Hematopoietic multipotent progenitor cell treated with erythropoietin and hydrocortisone succinate and interleukin-3 and kit ligand, for 17 days (in vitro differentiated cells): Measurements from ENCODE around the gene FNIP1.
A peak's percentile ranks its signal among the peaks of the same experiment; 100 is the strongest.
"Not testable (repeated sequence)": the region's sequence is repeated elsewhere in the genome, so short reads cannot be mapped to it uniquely, and the experiment has no call there.

Source experiments
- DNase-seq: peaks from one replicate; pipeline ENCODE4 v3.0.0-alpha.2; 2015; ENCODE audit warnings: low spot score

The FNIP1 gene

DNA sequence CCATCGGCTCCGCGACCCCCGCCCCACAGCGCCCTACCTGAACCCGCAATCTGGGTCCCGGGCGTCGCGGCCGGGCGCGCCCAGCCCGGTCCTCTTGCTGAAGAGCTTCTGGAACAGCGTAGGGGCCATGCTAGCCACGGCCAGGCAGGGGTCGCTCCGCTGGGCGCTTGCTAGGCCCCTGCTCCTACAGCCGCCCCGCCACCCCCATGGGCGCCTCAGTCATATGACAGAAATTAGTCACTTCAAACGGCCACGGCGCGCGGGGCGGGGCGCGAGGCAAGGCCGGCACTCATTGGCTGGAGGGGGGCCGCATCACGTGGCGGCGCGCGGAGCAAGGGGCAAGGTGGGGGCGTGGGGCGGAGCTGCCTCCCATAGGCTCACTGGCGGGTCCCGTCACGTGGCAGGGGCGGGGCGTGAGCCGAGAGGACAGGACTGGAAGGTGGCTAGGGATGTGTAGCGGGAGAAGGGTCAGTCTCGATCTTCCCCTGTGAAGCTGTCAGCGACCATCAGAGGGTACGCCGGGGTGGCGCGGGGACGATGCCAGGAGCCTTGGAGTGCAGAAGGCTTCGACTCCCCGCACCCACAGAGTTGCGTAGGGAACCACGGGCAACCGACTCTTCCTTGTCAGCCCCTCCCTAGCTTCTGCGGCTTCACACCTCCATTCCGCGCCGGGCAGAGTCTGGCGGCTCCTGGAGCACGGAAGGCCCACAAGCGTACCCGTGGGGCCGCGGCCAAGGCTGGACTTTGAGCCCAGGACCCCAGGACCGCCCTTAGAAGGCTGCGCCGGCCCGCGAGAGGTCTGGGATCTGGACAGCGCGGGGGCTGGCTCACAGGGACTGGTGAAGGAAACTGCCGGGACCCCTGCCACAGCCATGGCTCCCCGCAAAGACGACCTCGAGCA lies at the start of gene FNIP1:
Gene FNIP1 (minus strand): TSS at position 225 of the 901 bp plus-strand sequence. CDS start 96 bp downstream, at position 129.
- DNase-seq, result peak; percentile 98

DNA sequence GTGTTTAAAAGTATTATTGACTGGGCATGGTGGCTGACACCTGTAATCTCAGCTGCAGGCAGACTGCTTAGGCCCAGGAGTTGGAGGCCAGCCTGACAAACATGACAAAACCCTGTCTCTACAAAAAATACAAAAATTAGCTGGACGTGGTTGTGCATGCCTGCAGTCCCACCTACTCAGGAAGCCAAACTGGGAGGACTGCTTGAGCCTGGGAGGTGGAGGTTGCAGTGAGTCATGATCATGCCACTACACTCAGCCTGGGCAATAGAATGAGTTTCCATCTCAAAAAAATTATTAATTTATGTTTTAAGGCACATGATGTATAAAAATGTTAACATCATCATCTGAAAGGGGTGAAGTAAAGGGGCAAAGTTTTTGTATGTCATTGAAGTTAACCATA lies 49.7 kb upstream of the FNIP1 start:
- DNase-seq, result no peak

DNA sequence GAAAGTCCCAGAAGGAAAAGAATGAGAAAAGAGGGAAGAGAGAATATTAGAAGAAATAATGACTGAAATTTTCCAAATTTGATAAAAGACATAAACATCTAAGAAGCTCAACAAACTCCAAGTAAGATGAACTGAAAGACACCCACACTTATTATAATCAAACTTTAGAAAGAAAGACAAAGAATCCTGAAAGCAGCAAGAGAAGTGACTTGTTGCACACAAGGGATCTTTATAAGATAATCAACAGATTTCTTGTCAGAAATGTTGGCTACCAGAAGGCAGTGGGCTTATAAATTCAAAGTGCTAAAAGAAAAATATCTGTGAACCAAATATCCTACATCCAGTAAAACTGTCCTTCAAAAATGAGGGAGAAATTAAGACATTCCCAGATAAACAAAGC lies 49.0 kb upstream of the FNIP1 start:
- no peak for DNase-seq

DNA sequence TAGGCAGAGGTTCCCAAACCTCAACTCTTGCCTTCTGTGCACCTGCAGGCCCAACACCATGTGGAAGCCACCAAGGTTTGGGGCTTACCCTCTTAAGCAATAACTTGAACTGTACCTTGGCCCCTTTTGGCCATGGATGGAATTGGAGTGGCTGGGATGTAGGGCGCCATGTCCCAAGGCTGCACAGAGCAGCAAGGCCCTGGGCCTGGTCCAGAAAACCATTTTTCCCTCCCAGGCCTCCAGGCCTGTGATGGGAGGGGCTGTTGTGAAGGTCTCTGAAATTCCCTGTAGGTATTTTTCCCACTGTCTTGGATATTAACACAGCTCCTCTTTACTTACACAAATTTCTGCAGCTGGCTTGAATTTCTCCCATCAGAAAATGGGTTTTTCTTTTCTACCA lies 46.2 kb upstream of the FNIP1 start:
- DNase-seq, result not testable (repeated sequence)

DNA sequence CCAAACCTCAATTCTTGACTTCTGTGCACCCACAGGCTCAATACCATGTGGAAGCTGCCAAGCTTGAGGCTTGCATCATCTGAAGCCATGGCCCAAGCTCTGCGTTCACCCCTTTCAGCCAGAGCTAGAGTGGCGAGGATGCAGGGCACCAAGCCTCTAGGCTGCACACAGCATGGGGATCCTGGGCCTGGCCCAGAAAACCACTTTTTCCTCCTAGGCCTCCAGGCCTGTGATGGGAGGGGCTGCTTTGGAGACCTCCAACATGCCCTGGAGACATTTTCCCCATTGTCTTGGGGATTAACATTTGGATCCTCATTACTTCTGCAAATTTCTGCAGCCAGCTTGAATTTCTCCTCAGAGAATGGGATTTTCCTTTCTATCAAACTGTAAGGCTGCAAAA lies 35.9 kb upstream of the FNIP1 start:
- DNase-seq, result not testable (repeated sequence)

DNA sequence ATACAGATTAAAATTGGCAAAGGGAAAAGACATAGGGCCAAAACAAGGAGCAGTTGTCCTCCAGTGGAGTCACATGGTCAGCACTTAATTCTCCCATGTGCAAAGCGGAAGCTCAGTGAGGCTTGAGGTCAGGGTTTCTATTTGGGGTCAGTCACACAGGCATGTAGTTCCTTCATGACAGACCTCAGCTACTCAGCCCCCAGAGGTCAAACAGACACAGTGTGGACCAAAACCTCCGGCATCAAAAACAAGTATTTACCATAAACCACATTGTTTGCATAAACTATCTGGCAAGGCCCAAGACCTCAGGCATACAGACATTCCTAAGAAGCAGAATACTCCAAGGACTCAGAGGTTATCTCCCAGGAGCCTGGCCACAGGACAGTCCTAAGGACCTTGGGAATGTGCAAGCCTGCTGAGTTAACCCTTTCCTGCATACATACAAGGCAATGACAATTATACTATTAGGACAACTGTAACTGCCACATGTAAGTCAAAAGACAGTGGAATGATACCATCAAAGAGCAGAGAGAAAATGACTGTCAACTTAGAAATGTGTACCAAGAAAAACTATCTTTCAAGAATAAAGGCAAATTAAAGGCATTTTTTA lies 28.7 kb upstream of the FNIP1 start:
- no peak for DNase-seq

DNA sequence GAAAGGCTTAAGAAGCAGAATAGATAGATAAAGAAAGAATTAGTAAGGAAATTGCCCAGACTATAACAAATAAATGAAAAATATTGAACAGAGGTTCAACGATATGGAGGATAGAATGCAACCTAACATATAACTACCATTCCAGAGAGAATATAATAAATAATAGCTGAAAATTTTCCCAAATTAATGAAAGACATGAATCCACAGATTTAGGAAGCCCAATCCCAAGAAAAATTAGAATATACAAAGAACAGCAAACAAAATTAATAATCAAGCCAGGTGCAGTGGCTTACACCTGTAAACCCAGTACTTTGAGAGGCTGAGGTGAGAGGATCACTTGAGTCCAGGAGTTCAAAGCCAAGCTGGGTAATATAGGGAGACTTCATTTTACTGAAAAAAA lies 27.8 kb upstream of the FNIP1 start:
- no peak for DNase-seq

DNA sequence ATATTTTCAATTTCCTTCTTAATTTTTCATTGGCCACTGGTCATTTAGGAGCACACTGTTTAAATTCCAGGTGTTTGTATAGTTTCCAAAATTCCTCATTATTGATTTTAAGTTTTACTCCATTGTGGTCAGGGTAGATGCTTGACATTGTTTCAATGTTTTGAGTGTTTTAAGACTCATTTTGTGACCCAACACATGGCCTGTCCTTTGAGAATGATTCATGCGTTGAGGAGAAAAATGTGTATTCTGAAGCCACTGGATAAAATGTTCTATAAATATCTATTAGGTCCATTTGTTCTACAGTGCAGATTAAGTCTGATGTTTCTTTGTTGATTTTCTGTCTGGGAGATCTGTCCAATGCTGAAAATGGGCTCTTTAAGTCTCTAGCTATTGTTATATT lies 24.4 kb upstream of the FNIP1 start:
- DNase-seq, result no peak

DNA sequence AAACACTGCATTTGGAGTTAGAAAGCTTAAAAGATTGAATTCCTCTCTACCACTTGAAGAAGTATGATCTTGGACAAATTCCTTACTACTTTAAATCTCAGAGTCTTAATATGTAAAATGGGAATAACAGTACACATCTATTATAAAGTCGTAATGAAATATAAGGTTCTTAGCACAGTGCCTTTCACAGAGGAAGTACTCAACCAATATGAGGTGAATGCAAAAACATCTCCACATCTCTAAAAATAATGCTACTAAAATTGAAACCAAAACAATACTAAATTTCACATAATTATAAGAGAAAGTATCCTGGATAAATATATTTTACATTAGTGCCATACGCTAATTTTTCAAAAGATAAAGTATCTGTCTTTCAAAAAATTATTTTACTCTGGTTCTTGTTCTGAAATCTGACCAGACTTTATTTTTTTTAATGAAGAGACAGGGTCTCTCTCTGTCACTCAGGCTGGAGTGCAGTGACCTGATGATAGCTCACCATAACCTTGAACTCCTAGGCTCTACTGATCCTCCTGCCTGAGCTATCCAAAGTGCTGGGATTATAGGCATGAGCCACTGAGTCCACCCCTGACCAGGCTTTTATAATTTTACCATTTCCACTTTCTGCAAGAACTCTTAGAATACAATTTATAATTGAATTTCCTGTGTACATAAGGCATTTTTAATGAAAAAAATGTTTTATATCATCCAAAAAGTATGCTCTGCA lies 21.3 kb upstream of the FNIP1 start:
- no peak for DNase-seq

DNA sequence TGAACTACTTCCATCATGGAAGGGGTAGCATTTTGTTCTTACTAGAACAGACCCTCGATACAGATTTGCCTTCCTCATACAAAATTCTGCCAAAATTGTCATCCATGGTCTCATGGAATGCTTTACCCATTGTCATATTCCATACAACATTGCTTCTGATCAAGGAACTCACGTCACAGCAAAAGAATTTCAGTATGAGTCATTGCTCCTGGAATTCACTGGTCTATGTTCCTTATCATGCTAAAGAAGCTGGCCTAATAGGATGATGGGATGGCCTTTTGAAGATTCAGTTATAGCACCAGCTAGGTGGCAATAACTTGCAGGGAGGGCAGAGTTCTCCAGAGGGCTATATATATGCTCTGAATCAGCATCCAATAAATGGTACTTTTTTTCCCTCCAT lies 18.2 kb upstream of the FNIP1 start:
- DNase-seq, result no peak

DNA sequence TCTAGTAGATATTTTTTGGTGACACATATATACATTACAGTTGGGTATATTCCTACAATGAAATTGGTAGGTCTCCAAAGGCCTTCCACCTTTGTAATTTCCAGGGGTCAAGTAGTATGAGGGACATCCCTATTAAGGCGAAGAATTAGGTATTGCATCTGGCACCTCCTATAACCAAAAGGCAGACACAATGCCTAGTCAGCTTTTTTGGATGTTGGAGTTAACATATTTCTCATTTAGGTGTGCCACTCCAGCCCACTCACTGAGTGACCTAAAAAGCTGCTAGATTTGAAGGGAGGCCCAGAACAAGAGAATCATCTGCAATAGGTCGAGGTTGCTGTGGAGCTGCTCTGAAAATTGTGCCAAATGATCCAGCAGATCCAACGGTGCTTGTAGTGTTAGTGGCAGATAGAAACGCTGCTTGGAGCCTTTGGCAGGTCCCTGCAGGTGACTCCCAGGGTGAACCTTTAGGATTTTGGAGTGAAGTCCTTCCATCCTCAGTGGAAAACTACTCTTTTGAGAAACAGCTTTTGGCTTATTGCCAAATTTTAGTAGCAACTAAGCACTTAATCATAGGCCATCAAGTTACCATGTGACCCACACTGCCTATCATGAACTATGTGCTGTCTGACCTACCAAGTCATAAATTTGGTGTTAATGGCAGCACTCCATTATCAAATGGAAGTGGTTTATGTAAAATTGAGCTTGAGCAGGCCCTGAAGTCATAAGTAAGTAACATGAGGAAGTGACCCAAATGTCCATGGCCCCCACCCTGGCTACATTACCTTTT lies 15.7 kb upstream of the FNIP1 start:
- no peak for DNase-seq

DNA sequence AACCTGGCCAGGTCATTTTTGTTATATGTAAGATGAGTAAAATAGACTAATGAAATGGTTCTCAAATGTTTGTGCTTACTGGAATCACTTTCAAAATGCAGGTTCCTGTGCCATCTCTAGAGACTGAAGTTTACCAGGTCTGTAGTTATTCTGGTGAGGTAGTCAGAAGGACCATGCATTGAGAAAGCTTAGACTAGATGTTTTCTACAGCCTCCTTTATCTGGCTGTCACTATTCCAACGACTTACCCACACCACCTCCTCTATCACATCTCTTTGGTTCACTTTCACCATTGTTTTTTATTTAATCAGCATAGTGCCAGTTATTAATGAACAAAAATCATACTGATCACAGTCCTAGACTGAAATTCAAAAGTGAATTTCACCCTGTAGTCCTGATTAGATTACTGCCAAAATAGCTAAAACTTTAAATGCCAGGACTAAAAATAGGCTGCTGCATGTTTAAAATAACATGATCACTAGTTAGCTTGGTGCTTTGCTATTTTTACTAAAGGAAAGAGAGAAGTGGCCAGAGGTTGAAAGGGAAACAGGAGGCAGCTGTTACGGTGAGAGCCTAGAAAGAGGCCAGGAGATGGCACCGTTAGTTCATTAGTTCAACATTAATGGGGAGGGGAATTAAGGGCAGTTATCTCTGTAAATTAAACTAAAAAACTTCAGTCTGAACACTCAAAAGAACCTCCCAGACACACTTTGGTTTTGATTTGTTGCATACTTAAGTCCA lies 13.9 kb upstream of the FNIP1 start:
- no peak for DNase-seq

DNA sequence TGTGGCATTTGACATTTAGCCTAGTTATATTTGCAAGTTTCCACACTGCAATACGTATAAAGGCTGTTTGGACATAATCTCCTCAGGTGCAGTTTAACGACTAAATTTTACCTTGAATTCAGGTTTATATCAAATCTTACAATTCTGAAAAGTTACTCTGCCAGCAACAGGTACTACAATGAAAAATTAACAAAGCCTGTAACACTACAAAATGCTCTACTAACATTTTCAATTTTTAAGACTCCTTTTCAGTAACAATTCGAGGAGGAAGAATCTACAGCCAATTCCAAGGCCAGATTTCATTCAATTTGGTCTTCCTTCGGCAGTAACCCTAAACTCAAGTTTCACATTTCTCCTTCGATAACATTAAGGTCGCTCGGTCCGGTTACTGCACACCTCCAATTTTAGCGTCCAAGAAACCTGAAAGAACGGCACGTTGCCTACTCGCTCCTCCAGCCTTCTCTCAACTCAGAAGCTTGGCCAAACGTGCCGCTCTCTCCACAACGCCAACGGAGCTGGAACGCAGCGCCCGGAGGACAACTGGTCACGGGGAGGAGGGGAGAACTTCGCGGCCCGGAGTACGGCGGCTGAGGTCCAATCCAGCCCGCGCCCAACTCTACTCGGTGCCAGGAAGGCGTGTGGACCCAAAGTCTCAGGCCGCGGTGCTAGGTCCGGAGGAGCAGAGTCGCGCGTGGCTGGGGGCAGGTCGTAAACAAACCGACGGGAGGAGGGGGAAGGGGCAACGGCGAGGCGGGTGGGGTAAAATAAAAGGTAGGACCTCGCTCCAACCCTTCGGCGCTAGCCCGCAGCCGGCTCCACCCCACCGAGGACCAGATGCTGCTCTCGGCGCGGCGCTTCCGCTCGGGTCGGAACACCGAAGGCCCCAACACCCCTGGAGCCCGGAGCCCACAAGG lies 681 bp downstream of the FNIP1 start:
- DNase-seq, result peak; percentile 76

DNA sequence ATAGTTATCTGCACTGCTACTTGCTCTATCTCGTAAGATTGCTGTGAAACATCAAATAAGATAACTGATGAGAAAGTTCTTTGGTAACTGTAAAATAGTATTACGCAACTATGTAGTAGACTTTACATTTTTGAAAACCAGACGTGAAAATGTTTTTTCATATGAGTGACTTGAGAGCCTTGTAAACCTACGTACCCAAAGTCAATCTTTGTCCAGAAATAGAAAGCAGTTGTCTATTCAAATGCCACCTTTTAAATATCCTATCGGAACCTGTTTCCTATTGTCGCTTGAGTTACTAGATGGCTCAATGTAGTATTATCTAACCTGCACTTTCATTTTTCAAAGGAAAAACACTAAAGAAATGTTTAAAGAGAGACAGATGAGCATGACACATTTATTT lies 1.6 kb downstream of the FNIP1 start:
- DNase-seq, result peak; percentile 53

DNA sequence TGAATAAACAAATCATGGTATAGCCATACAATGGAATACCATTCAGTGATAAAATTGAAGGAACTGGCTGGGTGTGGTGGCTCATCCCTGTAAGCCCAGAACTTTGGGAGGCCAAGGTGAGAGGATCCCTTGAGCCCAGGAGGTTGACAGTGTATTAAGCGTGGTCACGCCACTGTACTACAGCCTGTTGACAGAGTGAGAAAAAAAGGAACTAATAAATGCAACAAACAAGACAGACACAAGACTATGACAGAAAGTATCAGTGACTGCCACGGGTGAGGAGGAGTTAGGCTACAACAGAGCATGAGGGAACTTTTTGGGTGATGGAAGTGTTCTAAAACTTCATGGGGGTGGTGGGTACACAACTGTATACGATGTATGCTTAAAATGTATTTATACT lies 2.2 kb downstream of the FNIP1 start:
- peak; percentile 56 for DNase-seq

DNA sequence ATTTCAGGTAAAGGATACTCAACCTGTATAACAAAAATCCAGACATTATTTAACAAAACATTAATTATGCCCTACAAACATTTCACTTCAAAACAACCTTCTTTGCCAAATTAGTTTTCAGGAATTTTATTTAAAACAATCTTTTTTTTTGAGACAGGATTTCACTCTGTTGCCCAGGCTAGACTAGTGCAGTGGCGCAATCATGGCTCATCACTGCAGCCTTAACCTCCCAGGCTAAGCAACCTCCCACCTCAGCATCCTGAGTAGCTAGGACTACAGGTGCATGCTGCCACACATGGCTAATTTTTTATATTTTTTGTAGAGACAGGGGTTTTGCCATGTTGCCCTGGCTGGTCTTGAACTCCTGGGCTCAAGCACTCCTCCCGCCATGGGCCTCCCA lies 3.9 kb downstream of the FNIP1 start:
- DNase-seq, result no peak

DNA sequence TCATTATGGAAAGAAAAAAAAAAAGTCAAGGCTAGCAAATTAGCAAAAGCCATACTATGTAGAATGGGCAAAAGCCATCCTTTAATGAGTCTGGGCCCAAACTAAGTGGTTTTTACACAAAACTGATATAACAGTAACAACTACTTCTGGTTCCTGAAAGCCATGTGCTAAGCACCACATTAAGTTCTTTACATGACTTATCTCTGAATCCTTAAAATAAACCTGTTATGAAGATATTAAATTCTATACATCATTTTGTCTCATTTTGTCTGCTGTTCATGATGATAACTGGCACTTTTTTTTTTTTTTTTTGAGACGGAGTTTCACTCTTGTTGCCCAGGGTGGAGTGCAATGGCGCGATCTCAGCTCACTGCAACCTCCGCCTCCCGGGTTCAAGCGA lies 5.0 kb downstream of the FNIP1 start:
- no peak for DNase-seq

DNA sequence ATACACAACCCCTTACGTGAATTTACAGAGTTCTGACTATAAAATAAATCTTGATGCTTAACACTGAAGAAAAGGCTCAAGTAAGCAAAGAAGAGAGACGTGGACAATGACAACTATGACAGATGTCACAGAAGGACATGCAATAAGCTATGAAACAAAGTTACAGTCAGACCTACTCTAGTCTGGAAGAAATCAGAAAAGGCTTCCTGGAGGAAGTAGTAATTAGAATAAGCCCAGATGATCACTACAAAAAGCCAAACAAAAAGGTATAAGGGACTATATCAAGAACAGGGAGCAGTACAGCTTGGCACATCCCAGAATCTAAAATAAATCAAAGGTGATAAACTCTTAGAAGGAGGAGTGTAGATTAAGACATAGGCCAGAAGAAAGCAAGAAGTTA lies 6.3 kb downstream of the FNIP1 start:
- no peak for DNase-seq

DNA sequence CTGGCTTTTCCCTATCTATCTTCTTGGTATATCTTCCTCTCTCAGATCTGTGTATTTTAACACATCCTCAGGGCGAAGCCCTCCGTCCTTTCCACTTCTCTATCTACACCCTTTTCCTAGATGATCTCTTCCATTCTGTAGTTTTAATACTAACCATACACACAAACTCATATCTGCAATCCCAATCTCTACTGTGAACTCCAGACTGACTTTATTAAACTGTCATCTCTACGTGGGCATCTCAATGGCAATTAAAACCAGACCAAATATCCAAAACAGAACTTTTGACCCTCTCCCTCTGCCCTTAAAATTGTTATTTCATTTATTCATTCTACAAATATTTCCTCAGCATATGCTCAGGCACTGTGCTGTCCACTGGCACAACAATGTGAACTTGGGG lies 7.1 kb downstream of the FNIP1 start:
- DNase-seq, result no peak

DNA sequence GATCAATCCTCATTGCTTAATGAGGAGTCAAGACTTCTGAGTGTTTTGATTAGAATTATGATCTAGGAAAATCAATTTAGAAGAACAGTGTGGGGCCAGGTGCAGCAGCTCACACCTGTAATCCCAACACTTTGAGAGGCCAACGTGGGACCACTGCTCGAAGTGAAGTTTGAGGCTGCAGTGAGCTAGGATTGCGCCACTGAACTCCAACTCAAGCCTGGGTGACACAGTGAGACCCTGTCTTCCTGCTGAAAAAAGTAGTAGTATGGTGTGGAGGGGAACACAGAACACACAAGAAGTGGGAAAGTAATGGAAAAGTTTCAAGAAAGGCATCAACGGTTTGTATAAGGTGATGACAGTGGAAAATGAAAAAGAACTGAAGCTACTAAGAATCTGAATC lies 9.1 kb downstream of the FNIP1 start:
- DNase-seq, result no peak
